GM12874 (cell line): ENCODE results near the gene MYO1C.

ENCODE experiments used
- TF ChIP-seq, protein P1 (sequence below): IDR thresholded peaks from 2 replicates; pipeline ENCODE4 v1.5.1; 2011; ENCODE audit warnings: low read depth, mild to moderate bottlenecking, control low read depth, low read length, moderate library complexity; ENCODE audit not compliant: insufficient read depth

Gene MYO1C

DNA sequence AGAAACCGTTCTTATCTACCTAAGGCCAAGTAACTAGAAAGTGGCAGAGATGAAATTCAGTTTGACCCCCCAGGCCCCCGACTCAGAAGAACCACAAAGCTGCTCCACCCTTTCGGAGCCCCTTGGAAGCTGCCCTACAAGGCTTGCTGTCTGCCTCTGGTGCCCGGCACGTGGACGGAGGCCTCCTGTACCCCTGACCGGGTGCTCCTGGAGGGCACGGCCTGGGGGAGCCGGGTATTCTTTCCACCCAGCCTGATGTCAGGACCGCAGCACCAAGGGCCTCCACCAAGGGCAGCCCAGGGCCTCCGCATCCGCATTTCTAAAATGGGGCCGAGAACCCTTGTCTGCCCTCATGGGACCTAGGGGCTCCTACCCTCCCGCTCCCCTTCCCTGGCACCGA lies 21.0 kb downstream of the MYO1C start:
- TF ChIP-seq, protein P1, sequence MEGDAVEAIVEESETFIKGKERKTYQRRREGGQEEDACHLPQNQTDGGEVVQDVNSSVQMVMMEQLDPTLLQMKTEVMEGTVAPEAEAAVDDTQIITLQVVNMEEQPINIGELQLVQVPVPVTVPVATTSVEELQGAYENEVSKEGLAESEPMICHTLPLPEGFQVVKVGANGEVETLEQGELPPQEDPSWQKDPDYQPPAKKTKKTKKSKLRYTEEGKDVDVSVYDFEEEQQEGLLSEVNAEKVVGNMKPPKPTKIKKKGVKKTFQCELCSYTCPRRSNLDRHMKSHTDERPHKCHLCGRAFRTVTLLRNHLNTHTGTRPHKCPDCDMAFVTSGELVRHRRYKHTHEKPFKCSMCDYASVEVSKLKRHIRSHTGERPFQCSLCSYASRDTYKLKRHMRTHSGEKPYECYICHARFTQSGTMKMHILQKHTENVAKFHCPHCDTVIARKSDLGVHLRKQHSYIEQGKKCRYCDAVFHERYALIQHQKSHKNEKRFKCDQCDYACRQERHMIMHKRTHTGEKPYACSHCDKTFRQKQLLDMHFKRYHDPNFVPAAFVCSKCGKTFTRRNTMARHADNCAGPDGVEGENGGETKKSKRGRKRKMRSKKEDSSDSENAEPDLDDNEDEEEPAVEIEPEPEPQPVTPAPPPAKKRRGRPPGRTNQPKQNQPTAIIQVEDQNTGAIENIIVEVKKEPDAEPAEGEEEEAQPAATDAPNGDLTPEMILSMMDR = no peak

DNA sequence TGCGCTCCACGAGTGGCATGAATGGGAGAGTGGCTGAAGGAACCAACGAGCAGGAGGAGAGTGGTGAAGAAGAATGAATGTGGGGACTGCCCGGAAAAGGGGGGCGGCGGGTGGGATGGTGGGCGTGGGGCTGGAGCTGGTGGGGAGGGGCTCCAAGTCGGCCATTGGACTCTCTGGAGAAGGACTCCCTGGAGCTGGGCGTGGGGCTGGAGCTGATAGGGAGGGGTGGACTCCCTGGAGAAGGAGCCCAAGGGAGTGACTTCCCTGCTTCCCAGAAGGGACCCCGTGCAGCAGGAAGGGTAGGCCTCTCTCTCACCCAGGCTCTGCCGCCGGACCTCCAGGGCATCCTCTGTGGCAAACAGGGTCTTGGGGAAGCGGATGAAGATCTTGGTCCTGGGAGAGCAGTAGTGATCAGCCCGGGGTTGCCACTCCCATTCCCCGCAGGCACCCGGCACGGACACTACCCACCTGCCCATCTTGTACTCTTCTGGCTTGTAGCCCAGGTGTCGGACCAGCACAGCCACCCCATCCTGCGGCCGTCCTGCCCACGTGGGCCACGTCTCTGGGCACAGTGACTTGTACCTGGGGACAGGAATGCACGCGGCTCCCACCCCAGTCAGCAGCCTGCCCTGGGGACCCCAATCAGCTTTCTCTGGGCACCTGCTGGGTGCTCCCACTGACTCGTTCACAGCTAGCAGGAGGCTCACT lies 21.6 kb downstream of the MYO1C start:
- TF ChIP-seq, protein P1 = no peak

DNA sequence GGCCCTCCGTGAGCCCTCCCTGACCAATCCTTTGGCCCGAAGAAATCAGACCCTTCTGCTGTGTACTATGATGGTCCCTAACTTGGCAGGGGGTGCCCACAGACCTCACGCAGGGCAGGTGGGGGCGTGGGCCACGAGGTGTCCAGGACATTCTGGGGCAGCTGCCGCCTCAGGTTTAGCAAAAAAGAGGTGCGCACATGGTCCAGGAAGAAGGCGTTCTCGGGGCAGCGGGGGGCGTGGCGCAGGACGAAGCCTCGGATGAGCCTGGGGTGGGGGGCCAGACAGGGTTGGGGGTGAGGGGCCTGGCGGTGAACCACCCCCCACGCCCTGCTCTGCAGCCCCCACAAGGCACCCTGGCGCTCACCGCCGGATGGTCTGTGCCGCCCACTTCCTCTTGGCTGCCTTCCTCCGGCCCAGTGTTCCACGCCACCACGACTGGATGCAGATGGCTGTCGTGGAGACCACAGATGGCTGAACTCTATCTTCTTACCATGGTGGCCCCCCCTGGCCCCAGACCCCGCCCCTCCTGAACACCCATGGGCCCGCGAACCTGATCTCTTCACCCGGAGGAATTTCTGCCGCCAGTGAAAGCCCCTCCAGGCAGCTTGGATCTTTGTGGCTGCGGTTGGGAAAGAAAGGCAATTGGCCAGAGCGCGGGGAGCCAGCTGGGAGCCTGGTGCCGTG lies 22.3 kb downstream of the MYO1C start:
- TF ChIP-seq, protein P1 = no peak

DNA sequence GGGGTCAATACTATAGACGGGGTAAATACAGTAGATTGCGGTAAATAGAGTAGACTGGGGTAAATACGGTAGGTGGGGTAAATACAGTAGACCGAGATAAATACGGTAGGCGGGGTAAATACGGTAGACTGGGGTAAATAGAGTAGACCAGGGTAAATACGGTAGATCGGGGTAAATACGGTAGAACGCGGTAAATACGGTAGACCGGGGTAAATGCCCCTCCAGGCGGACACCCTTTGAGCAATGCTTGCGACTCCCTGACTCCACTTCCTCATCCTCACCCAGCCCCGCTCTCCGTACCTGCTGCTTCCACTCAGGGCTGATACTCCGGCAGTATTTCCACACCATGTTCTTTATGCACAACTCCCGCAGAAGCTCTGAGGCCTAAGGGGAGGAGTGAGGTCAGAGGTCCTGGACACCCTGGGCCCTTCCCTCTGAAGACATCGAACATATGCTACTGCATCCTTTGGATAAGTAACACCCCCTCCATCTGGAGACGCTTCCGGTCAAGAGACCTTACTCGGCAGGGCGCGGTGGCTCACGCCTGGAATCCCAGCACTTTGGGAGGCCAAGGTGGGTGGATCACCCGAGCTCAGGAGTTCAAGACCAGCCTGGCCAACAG lies 23.1 kb downstream of the MYO1C start:
- TF ChIP-seq, protein P1 = no peak

DNA sequence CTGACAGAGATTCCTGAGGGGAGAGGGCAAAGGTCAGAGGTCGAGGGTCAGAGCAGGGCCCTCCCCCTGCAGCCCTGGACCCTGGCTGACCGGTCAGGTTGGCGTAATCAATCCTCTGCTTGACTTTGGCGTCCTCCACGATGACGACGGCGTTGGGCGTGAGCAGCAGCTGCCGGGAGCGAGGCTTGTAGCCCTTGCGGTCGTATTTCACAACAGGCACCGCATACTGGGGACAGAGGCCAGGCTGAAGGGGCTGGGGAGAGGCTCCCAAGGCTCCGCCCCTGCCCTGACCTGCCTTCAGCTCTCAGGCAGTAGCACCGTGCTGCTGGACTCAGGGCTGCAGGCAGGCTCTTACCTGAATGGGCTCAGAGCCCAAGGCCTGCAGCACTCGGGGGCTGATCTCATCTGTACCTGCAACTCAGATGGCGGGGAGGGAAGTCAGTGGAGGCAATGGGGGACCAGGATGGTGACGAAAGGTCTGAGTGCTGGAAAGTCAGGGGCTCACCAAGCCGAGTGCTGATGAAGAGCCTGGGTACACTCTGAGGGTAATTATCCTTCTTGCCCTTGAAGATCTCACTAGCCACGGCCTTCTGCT lies 24.5 kb downstream of the MYO1C start:
- TF ChIP-seq, protein P1 = no peak

DNA sequence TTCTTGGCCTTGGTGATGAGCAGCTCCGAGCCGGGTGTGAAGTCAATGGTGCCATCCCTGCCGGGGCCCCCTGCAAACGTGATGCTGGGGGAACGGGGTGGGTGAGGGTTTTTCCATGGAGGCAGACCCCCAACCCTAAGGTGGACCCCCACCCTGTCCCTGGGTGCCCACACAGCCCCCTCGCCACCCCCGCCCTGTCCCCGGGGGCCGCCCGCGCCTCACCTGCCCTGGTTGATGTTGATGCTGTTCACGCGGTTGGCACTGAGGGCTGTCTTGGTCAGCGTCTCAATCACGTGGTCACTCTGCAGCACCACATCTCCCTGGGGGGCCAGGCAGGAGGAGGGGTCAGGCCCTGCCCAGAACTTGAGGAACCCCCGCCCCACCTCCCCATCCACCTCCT lies 25.2 kb downstream of the MYO1C start:
- TF ChIP-seq, protein P1 = no peak

DNA sequence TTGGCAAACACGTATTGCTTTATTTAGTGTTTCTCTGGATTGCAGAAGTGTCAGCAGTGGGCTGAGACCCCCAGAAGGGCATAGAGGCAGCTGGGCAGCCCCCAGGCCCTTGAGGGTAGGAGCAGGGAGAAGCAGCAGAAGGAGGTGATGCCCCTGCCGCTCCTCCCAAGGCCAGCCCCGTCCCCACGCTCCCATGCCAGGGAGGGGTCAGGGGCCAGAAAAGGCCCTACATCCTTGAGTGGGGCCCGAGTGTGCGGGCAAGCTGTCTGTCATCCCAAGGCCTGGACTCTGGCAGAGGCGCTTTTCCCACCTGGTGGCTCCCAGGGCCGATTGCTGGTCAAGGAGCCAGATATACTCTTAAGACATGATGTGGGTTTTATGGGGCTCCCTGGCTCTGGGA lies 28.3 kb downstream of the MYO1C start:
- TF ChIP-seq, protein P1 = no peak
